GM12875 (cell line): ENCODE data around the gene TAF15.

ENCODE experiments used
- H3K4me3 ChIP-seq: one replicate; pipeline ENCODE4 v1.5.1; 2011; ENCODE audit warnings: low read depth, low read length, control low read depth
- TF ChIP-seq, protein P1 (sequence below): IDR thresholded peaks from 2 replicates; pipeline ENCODE4 v1.5.1; 2011; ENCODE audit warnings: low read depth, mild to moderate bottlenecking, control low read depth, inconsistent platforms, low read length, moderate library complexity, borderline replicate concordance; ENCODE audit not compliant: insufficient read depth

TAF15 gene

DNA sequence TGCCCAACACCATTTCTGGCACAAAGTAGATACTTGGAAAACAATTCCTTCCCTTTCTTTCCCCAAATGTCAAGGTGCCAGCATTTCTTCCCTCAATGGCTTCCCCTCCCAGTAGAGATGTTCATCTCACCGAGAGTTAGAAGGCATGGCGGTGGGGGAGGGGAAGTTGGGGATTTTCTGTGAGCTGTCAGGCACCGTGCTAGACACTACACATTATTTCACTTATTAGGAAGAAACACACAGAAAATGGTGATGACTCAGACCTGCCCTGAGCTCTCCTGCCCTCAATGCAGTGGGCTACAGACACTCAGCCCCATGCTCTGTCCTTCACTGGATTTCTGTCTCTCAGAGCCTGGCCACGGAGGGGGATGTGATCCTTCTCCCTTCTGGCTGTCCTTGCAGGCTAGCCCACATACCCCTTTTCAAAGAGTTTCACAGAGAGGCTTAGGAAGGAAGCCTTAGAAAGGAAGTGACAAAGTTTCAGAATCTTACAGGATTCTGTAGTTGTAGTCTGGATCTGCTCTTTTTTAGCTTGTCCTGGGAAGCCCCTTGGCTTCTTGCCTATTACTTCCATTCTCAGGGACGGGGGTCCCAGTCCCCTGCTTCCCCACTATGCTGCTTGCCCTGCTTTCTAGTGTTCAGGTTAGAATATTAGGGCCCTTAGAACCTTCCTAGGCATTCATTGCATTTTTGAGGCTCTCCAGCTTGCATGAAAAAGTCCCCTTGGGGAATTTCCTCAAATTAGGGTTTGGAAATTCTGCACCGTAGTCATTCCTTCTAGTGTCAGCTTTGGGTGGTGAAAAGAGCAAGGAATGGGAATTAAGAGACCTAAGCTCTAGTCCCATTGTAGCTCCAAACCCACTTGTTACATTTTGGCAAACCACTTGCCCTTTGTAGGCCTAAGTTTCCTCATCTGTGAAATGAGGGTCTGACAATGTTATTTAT lies 83.1 kb downstream of the TAF15 start:
- H3K4me3 ChIP-seq, result no peak overlapping the region
- TF ChIP-seq, protein P1, sequence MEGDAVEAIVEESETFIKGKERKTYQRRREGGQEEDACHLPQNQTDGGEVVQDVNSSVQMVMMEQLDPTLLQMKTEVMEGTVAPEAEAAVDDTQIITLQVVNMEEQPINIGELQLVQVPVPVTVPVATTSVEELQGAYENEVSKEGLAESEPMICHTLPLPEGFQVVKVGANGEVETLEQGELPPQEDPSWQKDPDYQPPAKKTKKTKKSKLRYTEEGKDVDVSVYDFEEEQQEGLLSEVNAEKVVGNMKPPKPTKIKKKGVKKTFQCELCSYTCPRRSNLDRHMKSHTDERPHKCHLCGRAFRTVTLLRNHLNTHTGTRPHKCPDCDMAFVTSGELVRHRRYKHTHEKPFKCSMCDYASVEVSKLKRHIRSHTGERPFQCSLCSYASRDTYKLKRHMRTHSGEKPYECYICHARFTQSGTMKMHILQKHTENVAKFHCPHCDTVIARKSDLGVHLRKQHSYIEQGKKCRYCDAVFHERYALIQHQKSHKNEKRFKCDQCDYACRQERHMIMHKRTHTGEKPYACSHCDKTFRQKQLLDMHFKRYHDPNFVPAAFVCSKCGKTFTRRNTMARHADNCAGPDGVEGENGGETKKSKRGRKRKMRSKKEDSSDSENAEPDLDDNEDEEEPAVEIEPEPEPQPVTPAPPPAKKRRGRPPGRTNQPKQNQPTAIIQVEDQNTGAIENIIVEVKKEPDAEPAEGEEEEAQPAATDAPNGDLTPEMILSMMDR, result no peak

DNA sequence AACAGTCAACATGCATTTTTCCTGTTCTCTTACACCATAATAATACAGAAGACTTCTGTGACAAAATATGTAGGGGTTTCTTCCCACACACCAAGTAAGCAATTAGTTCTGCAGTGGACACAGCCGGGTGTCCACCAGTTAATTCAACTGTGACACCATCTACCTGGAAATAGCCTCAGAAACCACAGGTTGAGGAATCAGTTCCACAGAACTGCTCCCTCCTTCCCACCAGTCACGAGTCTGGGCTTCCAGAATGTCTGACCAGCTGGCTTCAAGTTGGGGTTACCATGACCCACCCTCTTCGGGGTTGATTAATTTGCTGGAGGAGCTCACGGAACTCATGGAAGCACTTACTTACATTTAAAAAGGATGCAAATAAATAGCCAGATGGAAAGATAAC lies 84.5 kb downstream of the TAF15 start:
- H3K4me3 ChIP-seq, result no peak overlapping the region
- TF ChIP-seq, protein P1, result no peak

DNA sequence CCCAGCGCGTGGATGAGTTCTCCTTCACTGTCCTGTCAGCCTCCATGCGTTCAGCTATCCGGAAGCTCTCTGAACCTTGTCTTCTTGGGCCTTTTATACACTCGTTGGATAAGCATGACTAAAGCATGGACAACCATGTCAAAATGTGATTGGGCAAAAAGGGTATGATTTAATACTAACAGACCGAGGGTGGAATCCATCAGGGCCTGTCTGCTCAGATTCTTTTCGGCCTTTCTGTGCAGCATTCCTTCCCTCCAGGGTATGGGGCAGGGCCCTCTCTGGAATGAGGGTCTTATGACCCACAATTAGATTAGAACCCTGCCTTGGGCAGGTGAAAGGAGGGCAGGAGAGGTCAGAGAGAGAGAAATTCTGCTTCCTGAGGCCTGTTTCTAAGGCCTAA lies 84.9 kb downstream of the TAF15 start:
- no peak overlapping the region for H3K4me3 ChIP-seq
- TF ChIP-seq, protein P1, result no peak

DNA sequence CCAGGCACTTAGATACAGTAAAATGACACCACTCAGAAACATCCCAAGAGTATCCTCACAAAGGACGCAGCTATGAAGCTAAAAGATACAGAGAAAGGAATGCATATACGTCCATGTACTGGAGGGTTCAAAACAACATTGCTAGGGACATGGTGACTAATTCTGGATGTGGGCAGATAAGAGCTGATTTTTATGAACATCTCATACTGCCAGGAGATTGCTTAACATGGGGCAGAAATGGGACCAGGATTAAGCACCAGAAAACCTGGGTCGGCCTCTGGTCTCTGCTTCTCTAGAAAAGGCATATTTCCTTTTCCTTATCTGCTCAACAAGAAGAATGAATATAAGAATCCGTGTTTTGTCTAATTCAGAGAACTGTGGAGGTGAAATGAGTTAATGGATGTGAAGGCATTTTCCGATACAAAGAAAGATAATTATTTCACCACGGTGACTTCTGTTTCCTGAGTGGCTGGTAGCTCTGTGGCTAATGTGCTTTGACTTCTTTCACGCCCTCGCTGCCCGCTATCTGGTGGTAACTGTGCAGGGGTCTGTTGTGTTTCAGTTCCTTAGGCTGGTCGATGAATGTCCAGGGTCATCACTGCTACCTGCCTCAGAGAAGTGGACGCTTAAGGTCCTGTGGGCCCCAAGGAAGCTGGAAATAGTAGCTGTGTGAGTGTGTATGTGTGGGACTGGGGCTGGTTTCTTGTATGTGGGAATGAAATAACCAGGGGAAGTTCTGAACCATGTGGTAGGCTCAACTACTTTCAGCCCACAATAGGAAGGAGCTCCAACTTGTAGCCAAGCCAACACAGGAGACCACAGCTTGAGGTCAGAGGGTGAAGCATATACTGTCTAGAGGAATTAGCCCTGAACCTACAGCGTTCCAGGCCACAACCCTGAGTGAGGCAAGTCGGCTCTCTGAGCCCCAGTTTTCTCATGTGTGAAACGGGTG lies 86.6 kb downstream of the TAF15 start:
- no peak overlapping the region for H3K4me3 ChIP-seq
- TF ChIP-seq, protein P1, result no peak
